IPS DF 4.7 (cell line): ENCODE data around the gene C19orf38.

ENCODE experiments used
- DNase-seq: peaks from one replicate; pipeline ENCODE4 v3.0.0-alpha.2; 2013; ENCODE audit warnings: low spot score; ENCODE audit errors: extremely low read depth

C19orf38 gene

DNA sequence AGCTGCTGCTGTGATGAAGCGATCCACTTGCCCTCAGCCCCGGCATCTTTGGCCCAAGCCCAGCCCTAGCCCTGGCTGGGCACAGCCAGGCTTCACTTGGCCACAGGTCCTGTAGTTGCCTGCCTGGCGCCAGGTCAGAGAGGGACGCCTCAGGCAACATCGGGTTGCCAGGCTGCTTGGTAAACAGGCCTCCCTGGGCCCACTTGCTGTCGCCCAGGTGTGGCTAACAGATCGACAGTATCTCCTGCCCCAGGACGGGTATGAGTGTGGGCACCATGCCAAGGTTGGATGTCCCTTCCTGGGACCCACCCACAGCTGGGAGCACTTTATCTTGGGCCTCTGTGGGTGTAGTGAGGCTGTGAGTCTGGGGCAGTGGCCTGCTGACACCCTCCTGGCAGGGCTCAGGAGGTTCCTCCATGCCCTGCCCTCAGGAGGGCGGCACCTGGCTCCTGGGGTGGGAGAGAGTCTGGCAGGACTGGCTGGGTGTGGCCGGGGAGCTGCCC lies 51.0 kb downstream of the C19orf38 start:
- DNase-seq, result no peak

DNA sequence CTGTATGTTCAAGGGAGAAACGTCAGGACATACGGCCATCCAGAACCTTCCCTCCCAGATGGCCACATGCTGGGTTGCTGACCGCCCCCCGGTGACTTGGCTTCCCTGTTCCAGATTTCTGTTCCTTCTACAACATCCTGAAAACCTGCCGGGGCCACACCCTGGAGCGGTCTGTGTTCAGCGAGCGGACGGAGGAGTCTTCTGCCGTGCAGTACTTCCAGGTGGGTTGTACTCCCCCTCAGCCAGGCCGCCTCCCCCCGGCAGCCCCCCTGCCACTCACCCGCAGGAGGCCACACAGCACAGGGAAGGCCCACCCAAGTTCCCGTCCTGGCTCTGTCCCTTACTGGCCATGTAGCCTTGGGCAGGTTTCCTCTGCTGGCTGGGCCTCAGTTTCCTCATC lies 59.7 kb downstream of the C19orf38 start:
- DNase-seq, result no peak

DNA sequence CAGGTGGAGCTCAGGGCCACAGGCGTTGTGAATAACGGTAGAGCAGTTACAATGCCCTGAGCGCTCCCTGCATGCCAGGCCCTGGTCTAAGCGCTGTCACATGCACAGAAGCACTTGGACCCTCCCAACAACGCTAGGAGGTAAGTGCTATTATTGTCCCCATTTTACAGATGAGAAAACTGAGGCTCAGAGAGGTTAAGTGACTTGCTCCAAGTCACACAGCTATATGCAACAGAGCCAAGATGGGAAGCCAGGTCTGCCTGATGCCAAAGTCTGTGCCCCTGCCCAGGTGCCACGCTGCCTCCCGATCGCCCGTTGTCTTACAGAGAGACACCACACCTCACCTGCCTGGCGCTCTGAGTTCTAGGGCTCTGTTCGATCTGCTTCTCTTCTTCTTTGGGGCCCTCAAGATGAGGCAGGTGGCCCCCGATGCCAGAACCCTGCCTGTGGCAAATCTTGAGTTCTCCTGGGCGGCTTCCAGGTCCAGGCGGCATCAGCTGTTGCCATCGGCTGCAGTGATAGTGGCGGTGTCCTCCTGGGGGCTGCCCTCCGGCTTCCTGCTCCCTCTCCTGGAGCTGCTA lies 60.3 kb downstream of the C19orf38 start:
- DNase-seq, result no peak

DNA sequence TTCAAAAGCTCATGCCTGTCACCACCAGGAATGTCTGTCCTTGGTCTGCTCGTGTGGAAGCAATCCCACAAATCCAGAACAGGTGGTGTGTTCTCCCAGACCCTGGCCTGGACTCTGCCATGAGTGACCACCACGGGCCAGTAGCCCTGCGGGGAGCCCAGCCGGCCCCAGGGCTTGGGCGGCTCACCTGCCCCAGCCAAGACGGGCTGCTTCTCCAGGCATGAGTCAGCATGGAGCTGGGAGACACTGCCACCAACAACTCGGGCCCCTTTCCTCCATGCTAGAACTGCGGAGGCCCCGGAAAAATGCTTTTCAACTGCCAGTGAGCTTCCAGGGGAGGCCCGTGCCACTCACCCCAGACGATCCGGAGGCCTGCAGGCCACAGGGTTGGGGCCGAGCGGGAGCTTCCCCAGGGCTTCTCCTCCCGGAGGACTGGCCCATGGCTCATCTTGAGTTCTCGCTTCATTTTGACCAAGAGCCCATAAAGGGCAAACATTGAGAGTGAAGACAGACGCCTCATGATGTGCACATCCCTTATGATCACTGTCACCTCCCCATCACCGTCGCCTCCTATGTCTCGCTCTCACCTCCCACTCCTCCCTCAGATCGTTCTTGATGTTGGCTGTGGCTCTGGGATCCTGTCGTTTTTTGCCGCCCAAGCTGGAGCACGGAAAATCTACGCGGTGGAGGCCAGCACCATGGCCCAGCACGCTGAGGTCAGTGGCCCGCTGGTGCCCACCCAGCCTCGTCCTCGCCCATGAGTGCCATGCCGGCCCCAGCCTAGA lies 63.6 kb downstream of the C19orf38 start:
- DNase-seq, result no peak

DNA sequence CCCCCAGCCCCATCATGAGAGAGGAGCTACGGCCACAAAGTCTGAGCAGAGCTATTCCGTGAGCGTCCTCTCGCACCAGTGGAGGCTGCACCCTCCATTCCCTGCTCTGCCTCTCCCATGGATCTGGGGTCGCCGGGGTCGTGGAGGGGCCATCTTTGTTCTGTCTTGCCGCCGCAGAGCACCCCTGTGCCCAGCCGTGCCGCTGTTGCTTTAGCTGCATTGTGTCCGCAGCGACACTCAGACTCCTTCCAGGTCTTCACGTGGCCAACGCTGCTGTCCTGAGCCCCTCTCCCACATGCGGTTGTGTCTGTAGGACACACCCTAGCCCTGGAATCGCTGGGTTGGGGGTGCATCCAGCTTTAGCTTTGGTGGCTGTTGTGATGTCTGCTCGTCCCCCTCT lies 64.4 kb downstream of the C19orf38 start:
- no peak for DNase-seq

DNA sequence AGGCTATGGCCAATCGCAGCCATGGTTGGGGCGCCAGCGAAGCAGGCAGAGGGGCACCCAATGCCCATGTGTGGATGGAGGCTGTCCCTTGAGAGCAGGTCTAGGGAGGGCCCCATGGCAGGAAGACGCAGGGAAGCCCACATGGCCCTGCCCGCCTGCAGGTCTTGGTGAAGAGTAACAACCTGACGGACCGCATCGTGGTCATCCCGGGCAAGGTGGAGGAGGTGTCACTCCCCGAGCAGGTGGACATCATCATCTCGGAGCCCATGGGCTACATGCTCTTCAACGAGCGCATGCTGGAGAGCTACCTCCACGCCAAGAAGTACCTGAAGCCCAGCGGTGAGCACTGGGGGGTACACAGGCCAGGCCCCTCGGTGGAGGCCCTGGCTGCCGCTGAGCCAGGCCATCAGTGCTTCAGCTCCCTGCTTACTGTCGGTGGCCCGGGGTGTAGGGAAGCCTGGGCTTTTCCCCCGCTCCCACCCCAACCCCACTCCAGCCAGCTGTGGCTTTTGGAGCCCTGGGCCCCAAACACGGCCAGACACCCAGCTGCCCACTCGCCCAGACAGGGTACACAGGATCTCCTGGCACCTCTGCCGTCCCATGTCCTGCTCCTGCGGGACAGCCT lies 65.6 kb downstream of the C19orf38 start:
- DNase-seq, result no peak

DNA sequence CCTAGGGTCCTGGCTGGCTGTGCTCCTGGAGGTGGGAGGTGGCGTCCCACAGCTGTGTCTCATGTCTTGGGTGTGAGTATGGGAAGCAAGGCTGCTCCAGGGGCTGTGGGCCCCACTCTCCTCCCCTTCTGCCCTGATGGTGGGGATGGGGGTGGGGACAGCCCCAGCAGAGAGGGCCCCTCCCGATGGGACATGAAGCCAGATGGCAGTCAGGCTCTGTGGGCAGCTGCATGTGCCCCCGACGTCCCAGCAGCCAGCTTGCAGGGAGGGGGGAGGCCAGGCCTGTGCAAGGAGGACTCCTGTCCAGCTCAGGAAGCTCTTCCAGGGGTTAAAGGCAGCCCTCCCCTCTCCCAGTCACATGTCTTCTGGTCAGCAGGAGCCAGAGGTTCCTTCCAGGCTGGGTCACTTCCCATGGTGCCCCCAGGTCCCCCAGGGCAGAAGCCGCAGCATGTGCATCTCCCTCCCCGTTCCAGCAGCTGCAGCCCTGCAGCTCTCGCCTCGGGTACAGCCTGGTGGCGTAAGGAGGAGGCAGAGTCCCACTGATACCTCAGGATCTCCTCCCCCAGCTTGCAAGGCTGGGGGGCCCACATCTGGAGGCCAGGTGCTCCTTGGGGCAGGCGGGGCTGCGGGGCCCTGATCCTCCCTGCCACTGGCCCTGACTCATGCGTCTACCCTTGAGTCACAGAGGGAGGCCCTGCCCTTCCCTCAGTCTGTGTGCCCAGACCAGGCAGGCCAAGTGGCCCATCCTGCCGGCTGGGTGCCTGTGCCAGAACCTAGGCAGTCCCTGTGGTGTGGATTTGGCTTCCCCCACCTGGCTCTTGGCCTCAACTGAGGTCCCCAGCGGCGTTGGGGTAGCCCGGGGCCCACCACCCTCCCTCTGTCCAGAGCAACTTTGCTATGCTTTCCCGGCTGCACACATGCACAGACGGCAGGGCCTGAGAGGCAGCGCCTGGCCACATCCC lies 67.2 kb downstream of the C19orf38 start:
- DNase-seq, result no peak

DNA sequence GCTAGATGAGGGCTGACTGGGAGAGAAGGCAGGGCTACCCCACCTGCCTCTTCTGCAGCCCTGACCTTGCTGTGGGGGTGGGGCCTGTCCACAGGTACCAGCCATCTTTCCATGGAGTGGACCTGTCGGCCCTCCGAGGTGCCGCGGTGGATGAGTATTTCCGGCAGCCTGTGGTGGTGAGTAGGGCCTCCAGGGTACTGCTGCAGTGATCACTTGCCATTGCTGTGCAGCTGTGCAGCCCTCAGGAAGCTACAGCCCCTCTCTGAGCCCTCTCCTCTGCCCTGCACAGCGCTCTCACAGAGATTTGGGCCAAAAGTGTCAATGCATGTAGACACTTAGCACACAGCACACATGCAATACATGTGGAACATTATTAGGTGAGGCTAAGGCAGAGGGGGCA lies 68.4 kb downstream of the C19orf38 start:
- DNase-seq, result no peak

DNA sequence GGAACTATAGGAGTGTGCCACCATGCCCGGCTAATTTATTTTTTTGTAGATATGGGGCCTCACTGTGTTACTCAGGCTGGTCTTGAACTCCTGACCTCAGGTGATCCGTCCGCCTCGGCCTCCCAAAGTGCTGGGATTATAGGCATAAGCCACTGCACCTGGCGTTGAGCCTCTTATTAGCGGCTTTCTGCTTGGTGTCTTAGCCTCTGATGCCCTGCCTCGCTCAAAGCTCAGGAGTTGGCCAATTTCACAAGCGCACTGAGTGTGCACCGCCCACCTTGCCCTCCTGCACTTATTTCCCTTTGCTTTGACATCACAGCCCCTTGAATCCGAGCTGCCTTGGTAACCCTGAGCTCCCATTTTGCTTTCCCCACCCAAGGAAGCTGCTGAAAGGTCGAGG lies 70.1 kb downstream of the C19orf38 start:
- no peak for DNase-seq
